ENCODE results near the gene FTCDNL1.

GRCh38 chr2:199756743-199757142 lies 94.2 kb downstream of the FTCDNL1 start:
- TF ChIP-seq ZNF274 (IDR thresholded peaks at IDR 0.05; ENCODE audit: low read depth, low read length) (no peak), YY1 (IDR thresholded peaks at IDR 0.05; ENCODE audit: insufficient read depth, insufficient read length) (no peak)

All from NT2/D1 (cell line).